ENCODE measurements around the gene UGDH. TPM values are rescaled to one million over a fixed set of nuclear protein-coding genes. Genes with fewer than 3 reads are reported as not detected.

UGDH gene
- total and polyA plus RNA-seq, 10 of the 15 experiments (the other 5 are each of a cell fraction or from before 2014, with no cell fraction given): 11.1 to 60.3 (median 26.8) TPM

DNA sequence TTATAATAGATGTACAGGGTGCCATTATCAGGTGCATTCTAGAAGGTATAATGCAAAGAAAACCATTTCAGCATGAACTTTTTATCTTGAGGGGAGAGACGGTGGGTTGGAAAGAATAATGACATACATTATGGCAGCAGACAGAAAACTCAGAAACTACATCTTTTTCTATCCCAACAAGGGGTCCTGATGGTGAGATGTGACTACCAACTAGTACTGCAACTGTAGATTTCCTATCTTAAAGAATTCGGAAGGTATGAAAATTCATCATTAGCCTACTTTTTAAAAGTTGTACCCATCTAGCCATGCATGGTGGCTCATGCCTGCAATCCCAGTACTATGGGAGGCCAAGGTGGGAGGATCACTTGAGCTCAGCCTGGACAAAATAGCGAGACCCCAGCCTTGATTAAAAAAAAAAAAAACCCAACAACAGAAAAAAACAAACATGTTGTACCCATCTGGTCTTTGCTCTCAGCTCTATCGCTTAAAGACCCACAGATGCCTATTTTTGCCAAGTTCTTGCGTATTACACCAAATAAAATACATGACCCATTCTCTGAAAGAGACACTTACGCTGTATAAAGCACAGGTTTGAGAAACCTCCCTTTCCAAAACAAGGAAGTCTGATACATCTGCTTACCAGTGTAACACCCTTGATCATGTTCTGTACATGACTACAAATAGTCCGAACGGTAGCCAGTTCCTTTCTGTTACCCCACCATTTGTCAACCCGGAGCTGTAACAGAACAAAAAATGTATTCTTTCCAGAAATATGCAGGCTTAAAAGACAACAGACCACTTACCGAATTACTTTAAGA lies 70.1 kb downstream of the UGDH start:
- ChIA-PET CTCF (interaction anchor here (1.2 to 2.4 kb wide), 6 partner anchors 9 to 554 kb away, joined by 3 to 12 read pairs (median 8); no protein-coding TSS in a partner anchor), SMC1A (ENCODE audit: uncharacterized antibody, unreplicated experiment) (interaction anchor here (0.6 to 2.5 kb wide), 10 partner anchors 9 to 554 kb away, joined by 3 to 9 read pairs (median 4); partner anchors contain the start of gene RFC1), RAD21 (ENCODE audit: unreplicated experiment) (interaction anchor here (1.2 to 1.4 kb wide), 2 partner anchors 45 to 229 kb away, joined by 3 read pairs; no protein-coding TSS in a partner anchor), POLR2A (interaction anchor here (0.6 to 2.5 kb wide), 6 partner anchors 9 to 1507 kb away, joined by 3 to 9 read pairs (median 3); partner anchors contain the start of gene RFC1)
- no peak for DNase-seq (ENCODE audit: low read depth, low spot score)
- WGBS (ENCODE audit: insufficient coverage, insufficient replicate concordance, low lambda C conversion rate, missing lambda C conversion rate): 15% methylated on average over 10 of the region's 10 CpGs
- Histone ChIP-seq H3K27me3 (replicated peaks in 1 of 2; ENCODE audit: control insufficient read depth in 2 of 2, insufficient read depth in 2 of 2, low read length in 1 of 2) (no peaks in the 10 kb centered on the region), H3K79me2 (ENCODE audit: control insufficient read depth, insufficient read depth, low read length) (peaks cover 57% of the 10 kb centered on the region), H3K27ac (ENCODE audit: control insufficient read depth, insufficient read depth) (peak overlapping the region; percentile 92), H3K4me1 (ENCODE audit: control insufficient read depth, insufficient read depth, low read length) (peaks cover 2% of the 10 kb centered on the region; the same call in 1 of the 2 replicates), H3K9me3 (replicated peaks; ENCODE audit: control insufficient read depth, insufficient read depth, low read length) (no peaks in the 10 kb centered on the region; the same call in 2 of the 3 replicates), H4K20me1 (ENCODE audit: control insufficient read depth, insufficient read depth) (peaks cover 7% of the 10 kb centered on the region), H3K4me2 (ENCODE audit: control insufficient read depth, insufficient read depth) (peak overlapping the region; percentile 92), H3K4me3 (peak overlapping the region; percentile 94), H3K36me3 (ENCODE audit: control insufficient read depth in 2 of 2, insufficient read depth in 2 of 2, low read length in 1 of 2) (peaks cover 4 to 40% of the 10 kb centered on the region in 2 experiments), H2AFZ (ENCODE audit: control insufficient read depth, low read depth, low read length) (no peak overlapping the region), H3K9ac (ENCODE audit: control insufficient read depth, insufficient read depth, low read length) (peak overlapping the region; percentile 87)
- TF ChIP-seq, protein P1, sequence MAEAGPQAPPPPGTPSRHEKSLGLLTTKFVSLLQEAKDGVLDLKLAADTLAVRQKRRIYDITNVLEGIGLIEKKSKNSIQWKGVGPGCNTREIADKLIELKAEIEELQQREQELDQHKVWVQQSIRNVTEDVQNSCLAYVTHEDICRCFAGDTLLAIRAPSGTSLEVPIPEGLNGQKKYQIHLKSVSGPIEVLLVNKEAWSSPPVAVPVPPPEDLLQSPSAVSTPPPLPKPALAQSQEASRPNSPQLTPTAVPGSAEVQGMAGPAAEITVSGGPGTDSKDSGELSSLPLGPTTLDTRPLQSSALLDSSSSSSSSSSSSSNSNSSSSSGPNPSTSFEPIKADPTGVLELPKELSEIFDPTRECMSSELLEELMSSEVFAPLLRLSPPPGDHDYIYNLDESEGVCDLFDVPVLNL (IDR thresholded peaks at IDR 0.05; ENCODE audit: low read depth, low read length): no peak
- TF ChIP-seq POLR2A (IDR thresholded peaks at IDR 0.05; ENCODE audit: low read depth, low read length) (no peak), NBN (IDR thresholded peaks at IDR 0.05) (no peak), YY1 (IDR thresholded peaks at IDR 0.05; ENCODE audit: low read depth, low read length) (no peak), ZNF24 (IDR thresholded peaks at IDR 0.05) (no peak), RELA (IDR thresholded peaks at IDR 0.05; ENCODE audit: borderline replicate concordance, partially characterized antibody) (no peak), NFIC (IDR thresholded peaks at IDR 0.05; ENCODE audit: low read depth, low read length) (no peak), MXI1 (IDR thresholded peaks at IDR 0.05; ENCODE audit: low read depth, low read length) (no peak), BHLHE40 (IDR thresholded peaks at IDR 0.05; ENCODE audit: borderline replicate concordance in 1 of 2, low read depth in 2 of 2, low read length in 1 of 2) (no peak), STAT3 (IDR thresholded peaks at IDR 0.05; ENCODE audit: low read depth, low read length) (no peak), NR2F1 (conservative IDR thresholded peaks at IDR 0.05) (no peak), SIN3A (IDR thresholded peaks at IDR 0.05; ENCODE audit: low read depth, low read length) (no peak), NR2C2 (IDR thresholded peaks at IDR 0.05; ENCODE audit: borderline replicate concordance, control insufficient read depth, insufficient read length, low read depth) (no peak), JUNB (IDR thresholded peaks at IDR 0.05) (no peak), ESRRA (IDR thresholded peaks at IDR 0.05; ENCODE audit: low read length) (no peak), ETV6 (conservative IDR thresholded peaks at IDR 0.05 in 1 of 2, IDR thresholded peaks at IDR 0.05 in 1 of 2; ENCODE audit: borderline replicate concordance in 1 of 2, low read depth in 1 of 2) (no peak), SUPT20H (IDR thresholded peaks at IDR 0.05; ENCODE audit: borderline replicate concordance, control insufficient read depth, low read depth, low read length) (no peak), MYC (IDR thresholded peaks at IDR 0.05; ENCODE audit: insufficient read depth, insufficient read length, insufficient replicate concordance, low read length, severe bottlenecking) (no peak), CREM (IDR thresholded peaks at IDR 0.05; ENCODE audit: low read depth) (no peak)
- TSS peak; percentile 57 for BruUV-seq (replicated peaks)
- no peak for ATAC-seq
- intact Hi-C loops (cut with micrococcal nuclease; ENCODE audit: unreplicated experiment): loop anchor here (5.0 kb wide), 2 partner anchors 160 to 555 kb away; no protein-coding TSS in a partner anchor
- in situ Hi-C loops (cut with MboI): no loop called here
- FAIRE-seq: no peak

Measured in GM12878 (cell line).